HEK293T (cell line): ENCODE results near the gene ANKDD1B.

Source experiments
- BHLHE40 ChIP-seq: fragments of 450-650 bp; IDR thresholded peaks from 2 replicates; pipeline ENCODE4 v1.6.1; 2016; ENCODE audit warnings: mild to moderate bottlenecking, moderate library complexity, borderline replicate concordance
- CTBP1 ChIP-seq: fragments of 450-650 bp; IDR thresholded peaks from 2 replicates; pipeline ENCODE4 v1.6.1; 2016; ENCODE audit warnings: borderline replicate concordance
- FOXK2 ChIP-seq: fragments of 450-650 bp; IDR thresholded peaks from 2 replicates; pipeline ENCODE4 v1.6.1; 2016; ENCODE audit warnings: mild to moderate bottlenecking
- HDGF ChIP-seq: fragments of 450-650 bp; IDR thresholded peaks from 2 replicates; pipeline ENCODE4 v1.6.1; 2017; ENCODE audit warnings: antibody characterized with exemption, borderline replicate concordance
- NFRKB ChIP-seq: fragments of 450-650 bp; IDR thresholded peaks from 2 replicates; pipeline ENCODE4 v1.6.1; 2016; ENCODE audit warnings: mild to moderate bottlenecking, moderate library complexity
- TF ChIP-seq, protein P1 (sequence below): fragments of 450-650 bp; IDR thresholded peaks from 2 replicates; pipeline ENCODE4 v1.6.1; 2016

DNA sequence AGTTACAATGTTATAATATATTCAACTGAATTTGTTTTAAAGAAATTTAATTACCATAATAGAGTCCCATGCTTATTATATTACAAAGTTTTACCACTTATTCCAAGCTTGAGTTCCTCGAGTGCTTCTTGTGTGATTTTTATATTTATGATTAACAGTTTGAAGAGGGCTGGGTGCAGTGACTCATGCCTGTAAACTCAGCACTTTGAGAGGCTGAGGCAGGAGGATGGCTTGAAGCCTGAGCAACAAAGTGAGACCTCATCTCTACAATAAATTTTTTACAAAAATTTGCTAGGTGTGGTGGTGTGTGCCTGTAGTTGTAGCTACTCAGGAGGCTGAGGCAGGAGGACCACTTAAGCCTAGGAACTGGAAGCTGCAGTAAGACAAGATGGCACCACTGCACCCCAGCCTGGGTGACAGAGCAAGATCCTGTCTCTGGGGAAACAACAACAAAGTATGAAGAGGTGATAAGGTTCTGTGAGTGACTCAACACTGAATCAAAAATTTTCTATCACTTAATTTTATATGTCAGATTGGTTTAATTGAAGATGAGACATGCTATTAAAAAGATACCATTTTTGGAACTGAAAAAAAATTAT lies 96.8 kb downstream of the ANKDD1B start:
- TF ChIP-seq FOXK2 = no peak
- TF ChIP-seq CTBP1 = no peak
- no peak for TF ChIP-seq BHLHE40
- TF ChIP-seq HDGF = no peak
- no peak for TF ChIP-seq NFRKB
- TF ChIP-seq, protein P1, sequence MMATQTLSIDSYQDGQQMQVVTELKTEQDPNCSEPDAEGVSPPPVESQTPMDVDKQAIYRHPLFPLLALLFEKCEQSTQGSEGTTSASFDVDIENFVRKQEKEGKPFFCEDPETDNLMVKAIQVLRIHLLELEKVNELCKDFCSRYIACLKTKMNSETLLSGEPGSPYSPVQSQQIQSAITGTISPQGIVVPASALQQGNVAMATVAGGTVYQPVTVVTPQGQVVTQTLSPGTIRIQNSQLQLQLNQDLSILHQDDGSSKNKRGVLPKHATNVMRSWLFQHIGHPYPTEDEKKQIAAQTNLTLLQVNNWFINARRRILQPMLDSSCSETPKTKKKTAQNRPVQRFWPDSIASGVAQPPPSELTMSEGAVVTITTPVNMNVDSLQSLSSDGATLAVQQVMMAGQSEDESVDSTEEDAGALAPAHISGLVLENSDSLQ = no peak
